ENCODE measurements around the gene TSC1.

GRCh38 chr9:132983491-132984201 lies 39.2 kb upstream of the TSC1 start:
- no peak for TF ChIP-seq CTCF (IDR thresholded peaks at IDR 0.05)
- no peak for TF ChIP-seq POLR2A (IDR thresholded peaks at IDR 0.05)

Measured in thyroid gland (tissue), 4 donors.